Keratinocyte (primary cell): ENCODE results near the gene EIF1AX. TPM values are rescaled to one million over a fixed set of nuclear protein-coding genes. Genes with fewer than 3 reads are reported as not detected.

Experiments
- DNase-seq: peaks from one replicate; pipeline ENCODE4 v3.0.0-alpha.2; 2011; ENCODE audit warnings: low read depth, missing footprints, low spot score
- FAIRE-seq: peaks from 2 replicates; lab custom pipeline; 2011; peaks lifted over from hg19 to GRCh38; lab: Jason Lieb, UNC
- H2AFZ ChIP-seq: 2 replicates; pipeline ENCODE4 v1.6.0; 2012; ENCODE audit warnings: low read length, control low read depth, inconsistent platforms; ENCODE audit not compliant: control insufficient read depth
- H3K27ac ChIP-seq: 2 replicates; pipeline ENCODE4 v1.5.1; 2011; ENCODE audit warnings: low read length; ENCODE audit not compliant: control insufficient read depth, insufficient read depth
- H3K27me3 ChIP-seq: 3 replicates; pipeline ENCODE4 v1.6.0; 2011; ENCODE audit warnings: low read length; ENCODE audit not compliant: control insufficient read depth, insufficient read depth; ENCODE audit errors: extremely low read depth
- H3K36me3 ChIP-seq, 2 experiments: 2 replicates in 1 of 2; 3 replicates in 1 of 2; pipeline ENCODE4 v1.5.1; 2011; ENCODE audit warnings: low read length in 2 of 2, mild to moderate bottlenecking in 1 of 2; ENCODE audit not compliant: control insufficient read depth in 2 of 2, insufficient read depth in 2 of 2; ENCODE audit errors: extremely low read depth in 1 of 2
- H3K4me1 ChIP-seq: 3 replicates; pipeline ENCODE4 v1.5.1; 2011; ENCODE audit warnings: low read length; ENCODE audit not compliant: control insufficient read depth, insufficient read depth; ENCODE audit errors: extremely low read depth
- H3K4me2 ChIP-seq: 3 replicates; pipeline ENCODE4 v1.6.0; 2011; ENCODE audit warnings: low read depth, low read length; ENCODE audit not compliant: control insufficient read depth, insufficient read depth; ENCODE audit errors: extremely low read depth
- H3K4me3 ChIP-seq, 3 experiments: fragments of 200-600 bp in 1 of 3; sonication (generic) in 1 of 3; 2 replicates in 2 of 3; 3 replicates in 1 of 3; pipeline ENCODE4 v1.5.1; 2011 to 2016; ENCODE audit warnings: low read length in 3 of 3, mild to moderate bottlenecking in 3 of 3, control low read depth in 2 of 3, inconsistent platforms in 1 of 3, low read depth in 1 of 3, mixed read lengths in 1 of 3, mixed run types in 1 of 3, moderate library complexity in 1 of 3; ENCODE audit not compliant: control insufficient read depth in 2 of 3, insufficient read depth in 2 of 3; ENCODE audit errors: extremely low read depth in 1 of 3
- H3K79me2 ChIP-seq: 2 replicates; pipeline ENCODE4 v1.6.0; 2012; ENCODE audit warnings: low read length; ENCODE audit not compliant: control insufficient read depth, insufficient read depth
- H3K9ac ChIP-seq: 3 replicates; pipeline ENCODE4 v1.6.0; 2011; ENCODE audit warnings: low read length; ENCODE audit not compliant: control insufficient read depth, insufficient read depth; ENCODE audit errors: extremely low read depth
- H3K9me1 ChIP-seq: 3 replicates; pipeline ENCODE4 v1.6.0; 2011; ENCODE audit warnings: low read length; ENCODE audit not compliant: control insufficient read depth, insufficient read depth; ENCODE audit errors: extremely low read depth
- H3K9me3 ChIP-seq: 2 replicates; pipeline ENCODE4 v1.5.1; 2012; ENCODE audit warnings: low read depth, low read length; ENCODE audit not compliant: control insufficient read depth
- H4K20me1 ChIP-seq: 3 replicates; pipeline ENCODE4 v1.6.0; 2011; ENCODE audit warnings: low read length; ENCODE audit not compliant: control insufficient read depth, insufficient read depth; ENCODE audit errors: extremely low read depth
- CTCF ChIP-seq, 3 experiments: IDR thresholded peaks in 1 of 3; conservative IDR thresholded peaks in 1 of 3; optimal IDR thresholded peaks in 1 of 3; 2 replicates in 2 of 3; 3 replicates in 1 of 3; pipeline versions ENCODE3 to v1.5.1; 2011; ENCODE audit warnings: low read length in 3 of 3, mild to moderate bottlenecking in 3 of 3, moderate library complexity in 2 of 3, control low read depth in 1 of 3, inconsistent platforms in 1 of 3; ENCODE audit not compliant: insufficient read depth in 2 of 3; ENCODE audit errors: extremely low read depth in 1 of 3
- EZH2 ChIP-seq: IDR thresholded peaks from one replicate; pipeline ENCODE4 v1.6.1; 2012; ENCODE audit warnings: inconsistent platforms, mild to moderate bottlenecking, low read length, moderate library complexity
- dilution Hi-C: fragments of 300-500 bp; cut with MboI; formaldehyde crosslinking; loops from one replicate; pipeline ENCODE4 v1.7.0; 2020; ENCODE audit warnings: low sequenced_read_pairs; ENCODE audit not compliant: extremely low pct_ligation_motif_present
- polyA plus RNA-seq, 5 experiments: library from polyadenylated mRNA; depleted of rRNA in 3 of 5; stranded (reverse) in 3 of 5; stranded (forward) in 1 of 5; unstranded in 1 of 5; fragments of >200 nt; gene quantifications; 1 replicate in 1 of 5; 2 replicates in 3 of 5; 3 replicates in 1 of 5; pipeline versions ENCODE4 v1.2.1 to v1.2.3, GENCODE V29; 2011 to 2012; ENCODE audit warnings: missing spikeins in 2 of 5, low read depth in 1 of 5, low replicate concordance in 1 of 5

EIF1AX gene
- polyA plus RNA-seq, 1 donor (not counting 4 experiments of a cell fraction or from before 2014, with no cell fraction given), result 196 TPM

DNA sequence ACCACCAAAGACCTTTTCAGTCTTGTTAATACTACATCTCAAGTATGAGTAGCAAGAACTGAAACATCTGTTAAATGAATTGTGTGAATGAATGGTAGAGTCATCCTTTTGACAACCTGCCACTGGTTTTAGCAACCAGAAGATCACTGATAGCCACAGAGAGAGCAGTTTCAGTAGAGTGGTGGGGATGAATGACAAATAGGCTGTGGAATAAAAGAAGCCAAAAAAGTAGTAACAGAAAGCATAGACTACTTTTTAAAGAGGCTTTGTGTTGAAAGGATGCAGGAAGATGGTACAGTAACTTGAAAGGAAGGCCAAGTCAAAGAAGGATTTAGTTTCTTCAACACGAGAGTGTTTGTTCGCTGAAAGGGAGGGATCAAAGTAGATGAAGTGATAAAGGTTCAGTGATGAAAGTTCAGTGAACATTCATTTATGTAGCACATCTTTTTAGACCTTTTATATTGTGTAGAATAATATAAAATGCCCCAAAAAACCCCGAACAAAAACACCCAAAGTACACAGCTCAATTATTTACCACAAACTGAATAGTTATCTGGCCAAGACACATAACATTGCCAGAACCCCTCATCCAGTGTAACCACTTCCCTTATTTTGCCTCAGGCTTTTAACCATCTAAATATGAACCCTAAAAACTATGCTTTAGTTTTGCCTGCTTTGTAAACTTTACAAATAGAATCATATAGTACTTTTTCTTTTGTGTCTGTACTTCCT, 40.1 kb upstream of the EIF1AX start:
- FAIRE-seq (no peak), DNase-seq (no peak)
- Histone ChIP-seq H3K9me1 (no peaks in the 10 kb centered on the region), H2AFZ (no peak overlapping the region), H3K4me3 (no peak overlapping the region), H3K4me2 (no peak overlapping the region), H3K4me1 (no peaks in the 10 kb centered on the region), H4K20me1 (no peaks in the 10 kb centered on the region), H3K27ac (no peak overlapping the region), H3K36me3 (no peaks in the 10 kb centered on the region), H3K79me2 (no peaks in the 10 kb centered on the region), H3K9ac (no peak overlapping the region), H3K27me3 (no peaks in the 10 kb centered on the region), H3K9me3 (no peaks in the 10 kb centered on the region)
- dilution Hi-C loops, result no loop called here
- TF ChIP-seq EZH2, result no peak
- TF ChIP-seq CTCF (optimal IDR thresholded peaks at IDR 0.05 in 1 of 3, IDR thresholded peaks at IDR 0.05 in 1 of 3, conservative IDR thresholded peaks at IDR 0.05 in 1 of 3; ENCODE audit: extremely low read depth in 1 of 3, insufficient read depth in 2 of 3, low read length in 3 of 3), result no peak

DNA sequence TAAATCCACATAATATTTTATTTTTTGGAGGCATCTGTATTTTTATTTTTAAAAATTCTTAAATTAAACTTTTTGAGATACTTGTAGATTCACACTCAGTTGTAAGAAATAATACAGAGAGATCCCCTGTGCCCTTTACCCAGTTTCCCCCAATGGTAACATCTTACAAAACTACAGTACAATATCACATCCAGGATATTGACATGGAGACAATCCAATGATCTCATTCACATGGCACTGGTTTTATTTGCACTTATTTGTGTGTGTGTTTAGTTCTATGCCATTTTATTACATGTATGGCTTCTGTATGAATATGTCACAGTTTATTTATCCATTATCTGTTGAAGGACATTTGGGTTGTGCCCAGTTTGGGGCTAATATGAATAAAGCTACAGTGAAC, 35.5 kb upstream of the EIF1AX start:
- Histone ChIP-seq H4K20me1 (no peaks in the 10 kb centered on the region), H3K9me1 (no peaks in the 10 kb centered on the region), H3K4me1 (no peaks in the 10 kb centered on the region), H3K4me2 (no peak overlapping the region), H3K36me3 (no peaks in the 10 kb centered on the region), H2AFZ (no peak overlapping the region), H3K4me3 (no peak overlapping the region), H3K27ac (no peak overlapping the region), H3K79me2 (no peaks in the 10 kb centered on the region), H3K27me3 (no peaks in the 10 kb centered on the region), H3K9ac (no peak overlapping the region), H3K9me3 (no peaks in the 10 kb centered on the region)
- dilution Hi-C loops, result no loop called here
- TF ChIP-seq EZH2, result no peak
- no peak for TF ChIP-seq CTCF (optimal IDR thresholded peaks at IDR 0.05 in 1 of 3, IDR thresholded peaks at IDR 0.05 in 1 of 3, conservative IDR thresholded peaks at IDR 0.05 in 1 of 3; ENCODE audit: extremely low read depth in 1 of 3, insufficient read depth in 2 of 3, low read length in 3 of 3)
- DNase-seq (no peak), FAIRE-seq (no peak)
